K562 (cell line): ENCODE results near the gene CPED1. TPM values are rescaled to one million over a fixed set of nuclear protein-coding genes. Genes with fewer than 3 reads are reported as not detected.

Experiments
- CBFA2T2 ChIP-seq: fragments of 450-650 bp; conservative IDR thresholded peaks from 2 replicates; pipeline ENCODE4 v1.6.1; 2017; ENCODE audit warnings: mild to moderate bottlenecking
- CHD1 ChIP-seq: fragments of 200-600 bp; sonication (generic); IDR thresholded peaks from one replicate; pipeline ENCODE4 v1.6.1; 2012; ENCODE audit warnings: mild to moderate bottlenecking, moderate library complexity, low read length, inconsistent platforms
- CSDE1 ChIP-seq, 2 experiments: fragments of 450-650 bp; IDR thresholded peaks; 2 replicates each; pipeline ENCODE4 v1.6.1; 2016; ENCODE audit warnings: mild to moderate bottlenecking in 1 of 2
- HMG20B ChIP-seq: fragments of 250-450 bp; sonication (Bioruptor Pico); IDR thresholded peaks from 2 replicates; pipeline ENCODE4 v1.5.0; 2021; ENCODE audit warnings: mild to moderate bottlenecking
- L3MBTL2 ChIP-seq: fragments of 450-650 bp; IDR thresholded peaks from 2 replicates; pipeline ENCODE4 v1.6.1; 2016; ENCODE audit warnings: mild to moderate bottlenecking, moderate library complexity
- LARP7 ChIP-seq: fragments of 450-650 bp; IDR thresholded peaks from 2 replicates; pipeline ENCODE4 v1.6.1; 2016
- MEIS2 ChIP-seq: fragments of 450-650 bp; IDR thresholded peaks from 2 replicates; pipeline ENCODE4 v1.6.1; 2014; ENCODE audit warnings: mild to moderate bottlenecking; ENCODE audit not compliant: partially characterized antibody
- NR4A1 ChIP-seq, 2 experiments: fragments of 250-450 bp in 1 of 2; fragments of 450-650 bp in 1 of 2; sonication (Bioruptor Pico) in 1 of 2; IDR thresholded peaks; 2 replicates each; pipeline versions ENCODE4 v1.4.0 to v1.6.1; 2016 to 2020; ENCODE audit warnings: mild to moderate bottlenecking in 2 of 2, missing compliant biosample characterization in 1 of 2, missing genetic modification characterization in 1 of 2, moderate library complexity in 1 of 2
- POLR2G ChIP-seq: fragments of 200-400 bp; formaldehyde crosslinking; IDR thresholded peaks from 2 replicates; pipeline ENCODE4 v1.6.1; 2017; ENCODE audit warnings: low read depth, mild to moderate bottlenecking, antibody characterized with exemption, low read length, moderate library complexity
- RAD21 ChIP-seq, 2 experiments: fragments of 250-450 bp in 1 of 2; fragments of 450-650 bp in 1 of 2; sonication (Bioruptor Pico) in 1 of 2; formaldehyde crosslinking in 1 of 2; IDR thresholded peaks in 1 of 2; conservative IDR thresholded peaks in 1 of 2; 2 replicates each; pipeline versions ENCODE4 v1.4.0 to v1.8.0; 2020 to 2022; ENCODE audit warnings: mild to moderate bottlenecking in 2 of 2, moderate library complexity in 1 of 2
- SMARCC2 ChIP-seq: fragments of 450-650 bp; IDR thresholded peaks from 2 replicates; pipeline ENCODE4 v1.6.1; 2017; ENCODE audit warnings: antibody characterized with exemption, moderate library complexity, mild to moderate bottlenecking, low read depth
- TOE1 ChIP-seq, 2 experiments: fragments of 450-650 bp in 1 of 2; sonication (generic) in 1 of 2; formaldehyde crosslinking in 1 of 2; IDR thresholded peaks; 2 replicates each; pipeline versions ENCODE4 v1.7.1 to v1.8.0; 2016 to 2022; ENCODE audit warnings: borderline replicate concordance in 2 of 2, mild to moderate bottlenecking in 2 of 2, antibody characterized with exemption in 1 of 2, inconsistent platforms in 1 of 2, low read depth in 1 of 2, missing genetic modification reagents in 1 of 2, moderate library complexity in 1 of 2
- XRCC3 ChIP-seq: fragments of 450-650 bp; IDR thresholded peaks from 2 replicates; pipeline ENCODE4 v1.6.1; 2017; ENCODE audit warnings: mild to moderate bottlenecking, moderate library complexity
- ZBTB9 ChIP-seq: fragments of 450-650 bp; formaldehyde crosslinking; IDR thresholded peaks from 2 replicates; pipeline ENCODE4 v1.4.0; 2020; ENCODE audit warnings: mild to moderate bottlenecking, moderate library complexity
- ZHX1 ChIP-seq: fragments of 150-350 bp; conservative IDR thresholded peaks from 2 replicates; pipeline ENCODE4 v1.6.1; 2014; ENCODE audit warnings: low read length
- ZKSCAN1 ChIP-seq: fragments of 150-350 bp; IDR thresholded peaks from 2 replicates; pipeline ENCODE4 v1.6.1; 2016; ENCODE audit warnings: low read depth, low read length
- ZNF197 ChIP-seq: fragments of 200-800 bp; sonication (Bioruptor generic); IDR thresholded peaks from 2 replicates; pipeline ENCODE4 v1.6.1; 2016; ENCODE audit warnings: low read depth, missing genetic modification characterization, missing compliant biosample characterization
- ZNF239 ChIP-seq: fragments of 250-450 bp; sonication (Bioruptor Pico); IDR thresholded peaks from 2 replicates; pipeline ENCODE4 v1.4.0; 2020; ENCODE audit warnings: mild to moderate bottlenecking
- ZNF280B ChIP-seq: fragments of 250-450 bp; sonication (Bioruptor Pico); IDR thresholded peaks from 2 replicates; pipeline ENCODE4 v1.5.1; 2021; ENCODE audit warnings: mild to moderate bottlenecking
- ZNF511 ChIP-seq: sonication (generic); formaldehyde crosslinking; IDR thresholded peaks from 2 replicates; pipeline ENCODE4 v1.8.0; 2022; ENCODE audit warnings: mild to moderate bottlenecking, missing genetic modification reagents
- ZNF75A ChIP-seq: fragments of 450-650 bp; formaldehyde crosslinking; IDR thresholded peaks from 2 replicates; pipeline ENCODE4 v1.4.0; 2020; ENCODE audit warnings: mild to moderate bottlenecking
- ZNF76 ChIP-seq: fragments of 250-450 bp; sonication (Bioruptor Pico); IDR thresholded peaks from 2 replicates; pipeline ENCODE4 v1.4.0; 2020; ENCODE audit warnings: mild to moderate bottlenecking, moderate library complexity, borderline replicate concordance
- polyA plus RNA-seq, 8 experiments: library from polyadenylated mRNA; depleted of rRNA in 4 of 8; stranded (reverse) in 5 of 8; unstranded in 3 of 8; fragments of >200 nt; fragmentation: Nextera tagmentation in 2 of 8; fragmentation: Illumina TruSeq in 1 of 8; extraction: Ambion mirVana in 2 of 8; extraction: Trizol in 1 of 8; gene quantifications; 2 replicates each; pipeline versions ENCODE4 v1.2.1 to v1.2.3, GENCODE V29; 2011 to 2014; ENCODE audit warnings: inconsistent platforms in 1 of 8, missing spikeins in 1 of 8
- total RNA-seq, 7 experiments: library from RNA; depleted of rRNA in 6 of 7; stranded (reverse); fragments of >200 nt in 6 of 7; fragmentation: Illumina TruSeq in 2 of 7; extraction: Trizol in 2 of 7; gene quantifications; 2 replicates each; pipeline versions ENCODE4 v1.2.1 to v1.2.3, GENCODE V29; 2011 to 2021; ENCODE audit warnings: low replicate concordance in 1 of 7

The CPED1 gene
- total and polyA plus RNA-seq, 9 of the 15 experiments (the other 6 are each of a cell fraction or from before 2014, with no cell fraction given), result 195 to 393 (median 290) TPM

- TF ChIP-seq RAD21 (CRISPR knock-in tag; conservative IDR thresholded peaks at IDR 0.05 in 1 of 2, IDR thresholded peaks at IDR 0.05 in 1 of 2) (no peak), SMARCC2 (no peak; the same call in 1 of the 2 replicates), CHD1 (no peak), TOE1 (IDR thresholded peaks at IDR 0.05; ENCODE audit: borderline replicate concordance) (no peak), TOE1 (CRISPR knock-in tag; IDR thresholded peaks at IDR 0.05; ENCODE audit: borderline replicate concordance, low read depth) (no peak), XRCC3 (no peak), CSDE1 (IDR thresholded peaks at IDR 0.05) (no peak), L3MBTL2 (peak; percentile 36; the same call in 1 of the 2 replicates), CBFA2T2 (no peak; the same call in 1 of the 2 replicates), MEIS2 (no peak), ZBTB9 (CRISPR knock-in tag) (peak; percentile 34; the same call in 1 of the 2 replicates), ZNF511 (CRISPR knock-in tag) (no peak), HMG20B (CRISPR knock-in tag) (no peak), NR4A1 (CRISPR knock-in tag; IDR thresholded peaks at IDR 0.05) (no peak), NR4A1 (tag; IDR thresholded peaks at IDR 0.05) (no peak), ZNF75A (no peak), ZKSCAN1 (no peak), ZNF239 (no peak), ZNF197 (CRISPR knock-in tag) (no peak), ZNF280B (no peak), POLR2G (no peak), ZNF76 (CRISPR knock-in tag) (no peak), LARP7 (no peak), ZHX1 (no peak)
These were observed 18.3 kb downstream of the CPED1 start (continued) for GRCh38 chr7:121006711-121007315.
